HepG2 (cell line): ENCODE data around the gene RRBP1. TPM values are rescaled to one million over a fixed set of nuclear protein-coding genes. Genes with fewer than 3 reads are reported as not detected.
A peak's percentile ranks its signal among the peaks of the same experiment; 100 is the strongest.

Source experiments
- HIC2 ChIP-seq: sonication (generic); formaldehyde crosslinking; IDR thresholded peaks from 2 replicates; pipeline ENCODE4 v1.9.0; 2022; ENCODE audit warnings: low read depth, missing genetic modification reagents
- MAZ ChIP-seq, 2 experiments: sonication (generic) in 1 of 2; formaldehyde crosslinking in 1 of 2; IDR thresholded peaks; 2 replicates each; pipeline versions ENCODE4 v1.5.0 to v1.6.1; 2012 to 2020; ENCODE audit warnings: low read depth in 2 of 2, mild to moderate bottlenecking in 2 of 2, borderline replicate concordance in 1 of 2, improper control_type of control experiment in 1 of 2, low read length in 1 of 2, missing genetic modification reagents in 1 of 2, moderate library complexity in 1 of 2
- NFYC ChIP-seq: IDR thresholded peaks from 2 replicates; pipeline ENCODE4 v1.6.1; 2016; ENCODE audit warnings: missing genetic modification reagents, missing compliant biosample characterization
- POGZ ChIP-seq: sonication (generic); formaldehyde crosslinking; IDR thresholded peaks from 2 replicates; pipeline ENCODE4 v1.4.0; 2020; ENCODE audit warnings: mild to moderate bottlenecking, missing genetic modification reagents
- ZNF12 ChIP-seq: sonication (generic); formaldehyde crosslinking; IDR thresholded peaks from 2 replicates; pipeline ENCODE4 v1.5.0; 2020; ENCODE audit warnings: missing genetic modification reagents
- ZNF224 ChIP-seq: sonication (generic); formaldehyde crosslinking; IDR thresholded peaks from 2 replicates; pipeline ENCODE4 v1.5.0; 2020; ENCODE audit warnings: mild to moderate bottlenecking, missing genetic modification reagents
- ZNF776 ChIP-seq: sonication (generic); formaldehyde crosslinking; IDR thresholded peaks from 2 replicates; pipeline ENCODE4 v1.4.0; 2020; ENCODE audit warnings: mild to moderate bottlenecking, missing genetic modification reagents
- ZNF83 ChIP-seq: sonication (generic); formaldehyde crosslinking; IDR thresholded peaks from 2 replicates; pipeline ENCODE4 v1.4.0; 2020; ENCODE audit warnings: missing genetic modification reagents, mild to moderate bottlenecking, borderline replicate concordance
- ZSCAN25 ChIP-seq: sonication (generic); formaldehyde crosslinking; IDR thresholded peaks from 2 replicates; pipeline ENCODE4 v1.8.0; 2022; ENCODE audit warnings: mild to moderate bottlenecking, missing genetic modification reagents
- polyA plus RNA-seq, 8 experiments: library from polyadenylated mRNA; depleted of rRNA in 3 of 8; stranded (reverse) in 7 of 8; unstranded in 1 of 8; fragments of >200 nt; fragmentation: Illumina TruSeq in 4 of 8; extraction: Trizol in 4 of 8; gene quantifications; 2 replicates each; pipeline versions ENCODE4 v1.2.1 to v1.2.3, GENCODE V29; 2011 to 2016; ENCODE audit warnings: low read depth in 4 of 8, missing spikeins in 1 of 8, mixed read lengths in 1 of 8; ENCODE audit not compliant: insufficient read depth in 1 of 8
- total RNA-seq, 5 experiments: library from RNA; depleted of rRNA; stranded (reverse); fragments of >200 nt; fragmentation: Illumina TruSeq; extraction: Trizol; gene quantifications; 2 replicates each; pipeline ENCODE4 v1.2.3, GENCODE V29; 2016; ENCODE audit warnings: low read depth in 1 of 5

Gene RRBP1
- total and polyA plus RNA-seq, 2 of the 13 experiments (the other 11 are each of a cell fraction or from before 2014, with no cell fraction given): 150 to 222 TPM

GRCh38 chr20:17710379-17711266, 28.6 kb upstream of the RRBP1 start (continued):
- TF ChIP-seq POGZ (CRISPR knock-in tag): peak; percentile 55
- peak; percentile 44; the same call in 1 of the 2 replicates for TF ChIP-seq ZNF776 (CRISPR knock-in tag)
- peak; percentile 56; the same call in 1 of the 2 replicates for TF ChIP-seq ZSCAN25 (CRISPR knock-in tag)
- peak; percentile 28; the same call in 1 of the 2 replicates for TF ChIP-seq NFYC (CRISPR knock-in tag)
- peak; percentile 46; the same call in 1 of the 2 replicates for TF ChIP-seq HIC2 (CRISPR knock-in tag)
- TF ChIP-seq ZNF83 (CRISPR knock-in tag): peak; percentile 62; the same call in 1 of the 2 replicates
- peak; percentile 75; the same call in 1 of the 2 replicates for TF ChIP-seq MAZ (IDR thresholded peaks at IDR 0.05; ENCODE audit: borderline replicate concordance, low read depth, low read length)
- TF ChIP-seq MAZ (CRISPR knock-in tag; IDR thresholded peaks at IDR 0.05; ENCODE audit: low read depth): 0 out of 2 replicates have a peak, but pooled peaks have one; percentile 1
- peak; percentile 98 for TF ChIP-seq ZNF224 (CRISPR knock-in tag)
- TF ChIP-seq ZNF12 (CRISPR knock-in tag): peak; percentile 60; the same call in 1 of the 2 replicates
